Mesenchymal stem cell (in vitro differentiated cells and primary cell): ENCODE measurements around the gene GAPDHS.

Experiments used
- DNase-seq: peaks from one replicate; pipeline ENCODE4 v3.0.0-alpha.2; 2013
- H2AFZ ChIP-seq: one replicate; pipeline ENCODE4 v1.6.1; 2013; ENCODE audit warnings: low read depth, mild to moderate bottlenecking, control low read depth, inconsistent platforms, low read length, moderate library complexity
- H2AK5ac ChIP-seq: 2 replicates; pipeline ENCODE4 v1.6.1; 2013; ENCODE audit warnings: low read length, moderate library complexity, mild to moderate bottlenecking, inconsistent platforms; ENCODE audit not compliant: severe bottlenecking
- H2BK120ac ChIP-seq: one replicate; pipeline ENCODE4 v1.6.1; 2013; ENCODE audit warnings: low read depth, mild to moderate bottlenecking, inconsistent platforms, low read length, moderate library complexity
- H2BK12ac ChIP-seq, 2 experiments: one replicate each; pipeline ENCODE4 v1.6.1; 2013; ENCODE audit warnings: inconsistent platforms in 2 of 2, low read length in 2 of 2, mild to moderate bottlenecking in 2 of 2, moderate library complexity in 2 of 2, control low read depth in 1 of 2
- H2BK15ac ChIP-seq: one replicate; pipeline ENCODE4 v1.6.1; 2013; ENCODE audit warnings: mild to moderate bottlenecking, low read depth, inconsistent platforms; ENCODE audit not compliant: poor library complexity, severe bottlenecking
- H2BK5ac ChIP-seq: 2 replicates; pipeline ENCODE4 v1.6.1; 2013; ENCODE audit warnings: low read depth, mild to moderate bottlenecking, low read length, control low read depth, inconsistent platforms; ENCODE audit not compliant: poor library complexity, severe bottlenecking
- H3K14ac ChIP-seq, 2 experiments: one replicate each; pipeline ENCODE4 v1.6.1; 2013; ENCODE audit warnings: inconsistent platforms in 2 of 2, low read length in 2 of 2, control low read depth in 1 of 2, mild to moderate bottlenecking in 1 of 2, moderate library complexity in 1 of 2
- H3K18ac ChIP-seq, 2 experiments: one replicate each; pipeline ENCODE4 v1.6.1; 2013; ENCODE audit warnings: inconsistent platforms in 2 of 2, low read length in 2 of 2, control low read depth in 1 of 2, low read depth in 1 of 2, mild to moderate bottlenecking in 1 of 2
- H3K23ac ChIP-seq, 2 experiments: one replicate each; pipeline ENCODE4 v1.6.1; 2013; ENCODE audit warnings: inconsistent platforms in 2 of 2, low read length in 2 of 2, mild to moderate bottlenecking in 2 of 2, moderate library complexity in 2 of 2, control low read depth in 1 of 2
- H3K27ac ChIP-seq: 2 replicates; pipeline ENCODE4 v1.5.1; 2013; ENCODE audit warnings: mild to moderate bottlenecking, moderate library complexity, low read length, control low read depth, inconsistent platforms; ENCODE audit not compliant: poor library complexity, severe bottlenecking
- H3K27me3 ChIP-seq, 2 experiments: 2 replicates each; pipeline versions ENCODE4 v1.6.1 to v1.7.0; 2013; ENCODE audit warnings: low read length in 2 of 2, mild to moderate bottlenecking in 2 of 2, moderate library complexity in 2 of 2, control low read depth in 1 of 2, inconsistent platforms in 1 of 2; ENCODE audit not compliant: control insufficient read depth in 1 of 2, insufficient read depth in 1 of 2
- H3K36me3 ChIP-seq, 2 experiments: 2 replicates each; pipeline versions ENCODE4 v1.6.1 to v1.7.0; 2013; ENCODE audit warnings: low read length in 2 of 2, control low read depth in 1 of 2, inconsistent platforms in 1 of 2, low read depth in 1 of 2, mild to moderate bottlenecking in 1 of 2; ENCODE audit not compliant: insufficient read depth in 2 of 2, control insufficient read depth in 1 of 2
- H3K4ac ChIP-seq, 2 experiments: one replicate each; pipeline ENCODE4 v1.6.1; 2013; ENCODE audit warnings: inconsistent platforms in 2 of 2, low read length in 2 of 2, mild to moderate bottlenecking in 2 of 2, moderate library complexity in 2 of 2, control low read depth in 1 of 2, low read depth in 1 of 2
- H3K4me1 ChIP-seq: 2 replicates; pipeline ENCODE4 v1.6.1; 2013; ENCODE audit warnings: low read depth, low read length, control low read depth; ENCODE audit not compliant: control insufficient read depth, insufficient read depth
- H3K4me2 ChIP-seq: 2 replicates; pipeline ENCODE4 v1.6.1; 2013; ENCODE audit warnings: low read length, mild to moderate bottlenecking, inconsistent platforms; ENCODE audit not compliant: poor library complexity, severe bottlenecking
- H3K4me3 ChIP-seq, 2 experiments: 2 replicates each; pipeline versions ENCODE4 v1.5.1 to v1.7.0; 2013; ENCODE audit warnings: low read length in 2 of 2, mild to moderate bottlenecking in 2 of 2, control low read depth in 1 of 2, low read depth in 1 of 2; ENCODE audit not compliant: insufficient read depth in 1 of 2
- H3K79me1 ChIP-seq: replicated peaks from 2 replicates; pipeline ENCODE4 v1.6.1; 2013; ENCODE audit warnings: mild to moderate bottlenecking, control low read depth, low read length, inconsistent platforms; ENCODE audit not compliant: poor library complexity, severe bottlenecking
- H3K9ac ChIP-seq: 2 replicates; pipeline ENCODE4 v1.7.0; 2013; ENCODE audit warnings: mild to moderate bottlenecking, low read length, moderate library complexity
- H3K9me3 ChIP-seq: 2 replicates; pipeline ENCODE4 v1.7.0; 2013; ENCODE audit warnings: mild to moderate bottlenecking, low read length; ENCODE audit not compliant: control insufficient read depth
- H4K8ac ChIP-seq: one replicate; pipeline ENCODE4 v1.6.1; 2013; ENCODE audit warnings: inconsistent platforms, mild to moderate bottlenecking, low read length, moderate library complexity
- H4K91ac ChIP-seq: one replicate; pipeline ENCODE4 v1.6.1; 2013; ENCODE audit warnings: mild to moderate bottlenecking, low read length, inconsistent platforms
- whole genome bisulfite sequencing: methylation state at CpG from one replicate; pipeline ENCODE4 v1.1.7; 2013; ENCODE audit warnings: mixed read lengths; 5-methylcytosine and 5-hydroxymethylcytosine counted together

GAPDHS gene

DNA sequence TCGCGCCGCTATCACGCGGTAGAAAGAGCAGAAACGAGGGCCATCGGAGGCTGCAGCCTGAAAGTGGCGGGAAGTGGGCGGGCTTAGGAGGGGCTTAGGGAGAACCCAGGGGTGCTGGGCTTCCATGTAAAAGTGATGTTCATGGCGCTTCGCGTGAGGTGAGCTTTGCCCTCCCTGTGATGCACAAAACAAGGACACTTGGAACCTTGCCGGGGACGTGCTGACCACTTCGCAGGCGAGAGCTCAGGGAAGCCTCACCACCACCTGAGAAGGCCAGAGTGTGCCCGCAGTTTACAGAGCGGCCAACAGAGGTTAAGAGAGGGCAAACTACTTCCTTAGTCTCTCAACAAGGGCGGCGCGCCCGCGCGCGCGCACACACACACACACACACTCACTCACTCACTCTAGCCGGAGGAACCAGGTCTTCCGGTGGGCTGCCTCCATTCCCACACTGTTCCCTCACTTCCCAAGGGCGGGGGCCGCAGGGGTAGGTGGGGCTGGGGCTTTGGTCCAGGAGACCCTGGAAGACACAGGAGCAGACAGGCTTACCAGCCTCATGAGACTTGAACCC lies 651 bp downstream of the GAPDHS start:
- H2AK5ac ChIP-seq: no peak overlapping the region
- peaks cover 3% of the 10 kb centered on the region for H3K4me1 ChIP-seq
- H2BK15ac ChIP-seq: no peak overlapping the region
- H3K23ac ChIP-seq: no peak overlapping the region
- WGBS: 41% methylated on average over 20 of the region's 30 CpGs
- no peak overlapping the region for H2BK5ac ChIP-seq
- H3K4me3 ChIP-seq: peak overlapping the region in 1 of 2 experiments; percentile 66
- H2BK120ac ChIP-seq: no peak overlapping the region
- H3K36me3 ChIP-seq: no peaks in the 10 kb centered on the region
- peak overlapping the region; percentile 53 for H3K9ac ChIP-seq
- peak; percentile 40 for DNase-seq
- H4K8ac ChIP-seq: no peak overlapping the region
- H3K27me3 ChIP-seq: peaks cover 22 to 29% of the 10 kb centered on the region in 2 experiments
- no peaks in the 10 kb centered on the region for H3K79me1 ChIP-seq
- no peak overlapping the region for H3K4me2 ChIP-seq
- H3K14ac ChIP-seq: no peak overlapping the region
- no peak overlapping the region for H4K91ac ChIP-seq
- no peak overlapping the region for H3K27ac ChIP-seq
- H3K9me3 ChIP-seq: no peaks in the 10 kb centered on the region
- H3K4ac ChIP-seq: no peak overlapping the region
- H2AFZ ChIP-seq: no peak overlapping the region
- H3K18ac ChIP-seq: no peak overlapping the region
- no peak overlapping the region for H2BK12ac ChIP-seq

GRCh38 chr19:35534803-35535480 lies 1.7 kb downstream of the GAPDHS start:
- Histone ChIP-seq H2BK15ac (no peak overlapping the region), H3K36me3 (peaks cover 2% of the 10 kb centered on the region in 2 experiments), H4K91ac (no peak overlapping the region), H2AFZ (no peak overlapping the region), H3K79me1 (no peaks in the 10 kb centered on the region), H3K18ac (no peak overlapping the region), H2BK5ac (no peak overlapping the region), H3K14ac (no peak overlapping the region), H4K8ac (no peak overlapping the region), H3K23ac (no peak overlapping the region), H3K27me3 (peaks cover 22 to 29% of the 10 kb centered on the region in 2 experiments), H3K4ac (no peak overlapping the region), H3K9ac (no peak overlapping the region), H2AK5ac (no peak overlapping the region), H3K4me1 (peaks cover 3% of the 10 kb centered on the region), H3K9me3 (no peaks in the 10 kb centered on the region), H3K27ac (no peak overlapping the region), H2BK120ac (no peak overlapping the region), H3K4me3 (no peak overlapping the region), H3K4me2 (no peak overlapping the region), H2BK12ac (no peak overlapping the region)
- 81% methylated on average over 10 of the region's 10 CpGs for WGBS
- DNase-seq: no peak

- no peak overlapping the region for H3K27ac ChIP-seq
- no peak overlapping the region for H2AK5ac ChIP-seq
- H3K4me2 ChIP-seq: no peak overlapping the region
- no peak overlapping the region for H4K8ac ChIP-seq
- H3K4me1 ChIP-seq: peaks cover 5% of the 10 kb centered on the region
- H3K18ac ChIP-seq: no peak overlapping the region
- DNase-seq: no peak
- no peak overlapping the region for H2BK15ac ChIP-seq
- no peak overlapping the region for H3K9ac ChIP-seq
- peaks cover 20 to 28% of the 10 kb centered on the region in 2 experiments for H3K36me3 ChIP-seq
- no peak overlapping the region for H4K91ac ChIP-seq
- no peak overlapping the region for H2AFZ ChIP-seq
- H3K4ac ChIP-seq: no peak overlapping the region
- no peak overlapping the region for H3K23ac ChIP-seq
- no peak overlapping the region for H3K4me3 ChIP-seq
- no peak overlapping the region for H2BK5ac ChIP-seq
- no peaks in the 10 kb centered on the region for H3K9me3 ChIP-seq
- H2BK120ac ChIP-seq: no peak overlapping the region
- peaks cover under 1 to 8% of the 10 kb centered on the region in 2 experiments for H3K27me3 ChIP-seq
- no peak overlapping the region for H2BK12ac ChIP-seq
- H3K79me1 ChIP-seq: peaks cover 10% of the 10 kb centered on the region
- WGBS: 84% methylated on average over 4 of the region's 6 CpGs
- H3K14ac ChIP-seq: no peak overlapping the region
These were observed 6.1 kb downstream of the GAPDHS start for GRCh38 chr19:35539314-35539713.

- no peaks in the 10 kb centered on the region for H3K9me3 ChIP-seq
- no peak overlapping the region for H2AFZ ChIP-seq
- peaks cover 16% of the 10 kb centered on the region for H3K79me1 ChIP-seq
- H3K18ac ChIP-seq: no peak overlapping the region
- peaks cover 9% of the 10 kb centered on the region for H3K4me1 ChIP-seq
- peaks cover 20 to 28% of the 10 kb centered on the region in 2 experiments for H3K36me3 ChIP-seq
- H3K23ac ChIP-seq: no peak overlapping the region
- no peak overlapping the region for H3K14ac ChIP-seq
- peaks cover 0 to 3% of the 10 kb centered on the region in 2 experiments for H3K27me3 ChIP-seq
- H2BK12ac ChIP-seq: no peak overlapping the region
- no peak overlapping the region for H4K91ac ChIP-seq
- no peak overlapping the region for H3K4me3 ChIP-seq
- no peak overlapping the region for H3K9ac ChIP-seq
- WGBS: 97% methylated on average over 12 of the region's 12 CpGs
- no peak overlapping the region for H2AK5ac ChIP-seq
- DNase-seq: no peak
- no peak overlapping the region for H3K27ac ChIP-seq
- H2BK15ac ChIP-seq: no peak overlapping the region
- no peak overlapping the region for H3K4me2 ChIP-seq
- no peak overlapping the region for H2BK120ac ChIP-seq
- no peak overlapping the region for H3K4ac ChIP-seq
- H4K8ac ChIP-seq: no peak overlapping the region
- no peak overlapping the region for H2BK5ac ChIP-seq
These were observed 6.6 kb downstream of the GAPDHS start for GRCh38 chr19:35539850-35540249.
